Activated CD8-positive, alpha-beta memory T cell treated with anti-CD3 and anti-CD28 coated beads for 1 hour (primary cell): Measurements from ENCODE around the gene CD151.
A peak's percentile ranks its signal among the peaks of the same experiment; 100 is the strongest.

Experiments used
- DNase-seq, 2 donors: peaks; one replicate each; pipeline ENCODE4 v3.0.0-alpha.2; 2020; ENCODE audit warnings: low read depth in 1 of 2; ENCODE audit errors: extremely low read depth in 1 of 2

Gene CD151

DNA sequence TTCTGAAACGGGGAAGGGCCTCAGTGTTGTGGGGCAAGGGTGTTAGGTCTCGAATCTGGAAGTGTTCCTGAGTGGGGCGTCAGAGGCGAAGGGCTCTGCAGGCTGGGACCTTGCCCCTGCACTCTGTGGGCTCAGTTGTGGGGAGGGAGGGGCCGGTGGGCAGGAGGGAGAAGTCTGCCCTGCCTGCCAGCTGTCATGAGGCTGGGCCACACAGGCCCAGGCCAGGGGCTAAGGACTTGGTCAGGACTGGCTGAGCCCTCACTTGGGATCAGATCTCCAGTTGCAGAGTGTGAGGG lies 4.9 kb upstream of the CD151 start, which contains the start of gene CRACR2B:
Gene CRACR2B, plus strand, starts transcription at position 23 of the 296 bp plus-strand sequence. CDS start 689 bp downstream, outside the sequence.
- DNase-seq, result no peak

DNA sequence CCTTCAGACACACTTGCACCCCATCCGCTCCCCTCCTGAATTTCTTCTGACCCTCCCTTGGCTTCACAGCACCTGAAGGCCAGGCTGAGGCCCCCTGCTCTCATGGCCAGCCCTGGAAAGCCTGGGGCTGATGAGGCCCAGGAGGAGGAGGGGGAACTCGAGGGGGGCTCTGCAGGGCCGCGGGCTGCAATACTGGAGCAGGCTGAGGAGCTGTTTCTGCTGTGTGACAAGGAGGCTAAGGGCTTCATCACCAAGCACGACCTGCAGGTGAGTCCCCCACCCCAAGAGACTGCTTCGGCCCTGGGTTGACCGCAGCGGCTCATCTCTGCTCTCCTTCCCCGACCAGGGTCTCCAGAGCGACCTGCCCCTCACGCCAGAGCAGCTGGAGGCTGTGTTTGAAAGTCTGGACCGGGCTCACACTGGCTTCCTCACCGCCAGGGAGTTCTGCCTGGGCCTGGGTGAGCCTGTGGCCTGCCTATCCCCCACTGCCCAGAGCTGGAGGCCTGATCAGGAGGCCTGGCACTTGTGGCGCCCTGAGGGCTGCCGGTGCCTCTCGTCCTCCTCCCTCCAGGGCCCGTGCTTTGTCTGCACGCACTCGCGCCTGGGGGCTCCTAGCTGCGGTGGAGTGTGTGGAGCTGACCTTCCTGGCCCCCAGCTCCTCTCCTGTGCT lies 4.1 kb upstream of the CD151 start:
- DNase-seq, result no peak

- no peak for DNase-seq
These were observed 3.4 kb upstream of the CD151 start for GRCh38 chr11:829176-829846.

GRCh38 chr11:829847-830294 lies 2.9 kb upstream of the CD151 start:
- DNase-seq, result no peak

DNA sequence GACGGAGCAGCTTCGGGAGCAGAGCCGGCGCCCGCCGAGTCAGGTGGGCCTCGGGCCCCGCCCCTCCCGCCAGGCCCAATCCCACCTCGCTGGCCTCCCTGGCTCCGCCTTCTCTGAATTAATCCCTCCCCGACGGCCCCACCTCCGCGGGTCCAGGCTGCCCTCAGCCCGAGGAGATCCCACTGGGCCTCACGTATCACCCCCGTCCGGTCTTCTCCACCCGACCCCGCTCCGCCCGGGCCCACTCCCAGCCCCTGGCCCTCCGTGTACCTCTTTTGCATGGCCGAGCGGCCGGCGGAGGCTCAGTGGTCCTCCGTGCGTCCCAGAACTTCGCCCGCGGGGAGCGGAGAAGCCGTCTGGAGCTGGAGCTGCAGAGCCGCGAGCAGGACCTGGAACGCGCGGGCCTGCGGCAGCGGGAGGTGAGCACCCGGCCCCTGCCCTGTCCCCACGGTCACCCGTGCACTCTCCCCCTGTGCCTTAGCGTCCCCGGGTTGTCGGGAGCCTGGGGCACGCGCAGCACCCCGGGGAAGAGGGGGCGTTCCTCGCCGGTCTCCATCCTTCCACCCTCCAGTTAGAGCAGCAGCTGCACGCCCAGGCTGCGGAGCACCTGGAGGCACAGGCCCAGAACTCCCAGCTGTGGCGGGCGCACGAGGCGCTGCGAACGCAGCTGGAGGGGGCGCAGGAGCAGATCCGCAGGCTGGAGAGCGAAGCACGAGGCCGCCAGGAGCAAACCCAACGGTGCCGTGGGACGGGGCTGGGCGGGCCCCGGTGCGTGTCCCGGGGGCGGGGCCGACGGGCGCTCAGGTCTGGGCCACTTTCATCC lies 2.2 kb upstream of the CD151 start:
- peak in 1 of 2 donors; percentile 47 for DNase-seq

DNA sequence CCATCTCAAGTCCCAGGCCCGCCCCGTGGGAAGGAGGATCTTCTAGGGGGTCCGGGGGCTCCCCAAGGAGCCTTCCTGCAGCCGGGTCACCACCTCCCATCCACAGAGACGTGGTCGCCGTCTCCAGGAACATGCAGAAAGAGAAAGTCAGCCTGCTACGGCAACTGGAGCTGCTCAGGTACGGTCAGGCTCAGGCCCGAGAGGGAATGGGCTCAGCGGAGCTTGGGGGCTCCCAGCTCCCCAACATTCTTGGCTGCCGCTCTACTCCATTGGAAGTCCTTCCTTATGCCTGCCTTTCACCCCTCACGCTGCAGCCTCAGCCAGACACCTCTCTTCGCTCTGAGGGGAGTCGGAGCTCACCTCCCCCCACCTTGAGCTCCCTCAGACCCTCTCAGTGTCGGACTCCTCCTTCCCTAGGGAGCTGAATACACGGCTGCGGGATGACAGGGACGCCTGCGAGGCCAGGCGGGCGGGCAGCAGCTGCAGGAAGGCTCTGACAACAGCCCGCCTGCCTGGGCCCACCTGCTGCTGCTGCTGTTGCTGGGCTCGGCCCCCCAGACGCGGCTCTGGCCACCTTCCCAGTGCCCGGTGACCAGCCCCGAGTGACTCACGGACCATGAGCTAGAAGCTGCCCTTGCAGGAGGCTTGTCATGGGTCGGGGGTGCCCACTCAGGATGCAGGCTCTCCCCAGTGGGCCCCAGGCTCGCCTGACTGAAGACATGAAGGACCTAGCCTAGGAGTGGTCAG lies 1.5 kb upstream of the CD151 start:
- DNase-seq, result no peak

- DNase-seq, result no peak
These were observed 707 bp upstream of the CD151 start for GRCh38 chr11:831961-832528.

GRCh38 chr11:833114-833791 lies 501 bp downstream of the CD151 start:
- DNase-seq, result no peak

- DNase-seq, result no peak
These were observed 1.1 kb downstream of the CD151 start for GRCh38 chr11:833849-834311.

DNA sequence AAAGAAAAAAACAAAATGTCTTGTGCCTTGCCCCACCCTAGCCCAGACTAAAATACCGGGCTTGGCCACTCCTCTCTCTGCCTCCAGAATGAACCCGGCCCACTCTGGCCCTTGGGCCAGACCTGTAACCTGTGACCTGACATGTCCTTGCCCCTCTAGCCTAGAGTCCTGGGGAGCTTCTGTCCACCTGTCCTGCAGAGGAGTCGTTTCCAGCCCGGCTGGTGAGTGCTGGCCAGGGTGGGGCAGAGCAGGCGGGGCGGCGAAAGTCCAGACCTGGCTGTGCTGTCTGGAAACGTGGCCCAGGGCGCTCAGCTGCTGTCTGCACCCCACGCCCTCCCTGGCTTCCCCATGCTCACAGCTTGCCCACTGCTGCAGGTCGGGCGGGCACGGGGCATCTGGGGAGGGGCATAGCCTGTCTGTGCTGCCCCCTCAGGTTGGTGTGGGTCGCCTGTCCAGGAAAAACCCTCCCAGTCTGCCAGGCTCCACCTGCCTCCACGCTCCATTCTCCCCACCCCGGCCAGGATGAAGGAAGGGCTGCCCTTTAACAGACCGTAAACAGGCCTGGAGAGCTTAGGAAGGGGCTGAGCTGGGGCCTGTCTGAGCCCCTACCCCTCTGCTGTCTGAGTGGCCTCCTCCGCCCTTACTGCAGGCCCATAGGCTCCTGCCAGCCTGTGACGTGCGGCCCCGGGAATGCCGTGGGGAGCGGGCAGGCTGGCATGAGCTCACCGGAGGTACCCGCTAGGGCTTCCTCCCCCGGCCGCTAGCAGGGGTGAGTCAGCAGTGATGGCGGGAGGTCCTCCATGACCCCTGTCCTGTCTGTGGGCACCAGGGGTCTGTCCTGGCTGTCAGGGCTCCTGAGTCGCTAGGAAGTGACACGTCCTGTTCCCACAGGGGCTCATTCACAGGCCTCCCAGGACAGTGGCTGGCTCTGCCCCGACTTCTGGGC lies 1.9 kb downstream of the CD151 start:
- DNase-seq, result no peak

DNA sequence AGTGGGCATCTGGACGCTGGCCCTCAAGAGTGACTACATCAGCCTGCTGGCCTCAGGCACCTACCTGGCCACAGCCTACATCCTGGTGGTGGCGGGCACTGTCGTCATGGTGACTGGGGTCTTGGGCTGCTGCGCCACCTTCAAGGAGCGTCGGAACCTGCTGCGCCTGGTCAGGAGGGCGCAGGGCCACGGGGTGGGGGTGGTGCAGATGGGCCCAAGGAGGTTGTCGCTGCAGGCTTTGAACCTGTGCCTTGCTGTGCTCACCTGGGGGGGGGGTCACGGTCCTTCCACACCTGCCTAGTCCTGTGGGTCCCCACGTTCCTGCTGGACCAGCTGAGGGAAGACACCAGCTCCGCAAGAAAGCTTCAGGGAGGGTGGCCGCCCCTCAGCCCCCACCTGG lies 3.5 kb downstream of the CD151 start:
- DNase-seq, result no peak

DNA sequence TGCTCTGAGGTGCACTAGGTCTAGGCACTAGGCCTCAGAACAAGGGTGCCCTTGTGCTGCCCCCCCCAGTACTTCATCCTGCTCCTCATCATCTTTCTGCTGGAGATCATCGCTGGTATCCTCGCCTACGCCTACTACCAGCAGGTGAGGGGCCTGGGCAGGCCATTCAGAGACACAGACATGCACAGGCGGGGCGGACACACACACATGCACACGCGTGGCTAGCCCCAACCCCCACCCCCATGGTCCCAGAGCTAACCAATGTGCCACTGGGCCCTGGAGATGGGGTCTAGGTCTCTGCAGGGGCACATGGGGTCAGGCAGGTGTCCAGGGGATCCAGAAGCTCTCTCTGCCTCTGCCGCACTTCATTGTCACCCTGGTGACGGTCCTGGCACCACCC lies 3.9 kb downstream of the CD151 start:
- DNase-seq, result no peak

- no peak for DNase-seq
These were observed 4.6 kb downstream of the CD151 start for GRCh38 chr11:837189-837989.

DNA sequence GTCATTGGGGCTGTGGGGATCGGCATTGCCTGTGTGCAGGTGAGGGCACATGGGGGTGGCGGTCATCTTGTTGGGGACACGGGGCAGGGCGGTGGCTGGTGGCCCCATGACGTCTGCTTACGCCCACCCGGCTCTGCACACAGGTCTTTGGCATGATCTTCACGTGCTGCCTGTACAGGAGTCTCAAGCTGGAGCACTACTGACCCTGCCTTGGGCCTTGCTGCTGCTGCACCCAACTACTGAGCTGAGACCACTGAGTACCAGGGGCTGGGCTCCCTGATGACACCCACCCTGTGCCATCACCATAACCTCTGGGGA lies 5.2 kb downstream of the CD151 start:
- DNase-seq, result no peak

- no peak for DNase-seq
These were observed 5.9 kb downstream of the CD151 start for GRCh38 chr11:838441-839279.

- DNase-seq, result no peak
These were observed 6.5 kb downstream of the CD151 start for GRCh38 chr11:839280-839623.

- DNase-seq, result no peak
These were observed 7.3 kb downstream of the CD151 start for GRCh38 chr11:839875-840617.
